Measurements from ENCODE around the gene RASSF9.

Gene RASSF9

DNA sequence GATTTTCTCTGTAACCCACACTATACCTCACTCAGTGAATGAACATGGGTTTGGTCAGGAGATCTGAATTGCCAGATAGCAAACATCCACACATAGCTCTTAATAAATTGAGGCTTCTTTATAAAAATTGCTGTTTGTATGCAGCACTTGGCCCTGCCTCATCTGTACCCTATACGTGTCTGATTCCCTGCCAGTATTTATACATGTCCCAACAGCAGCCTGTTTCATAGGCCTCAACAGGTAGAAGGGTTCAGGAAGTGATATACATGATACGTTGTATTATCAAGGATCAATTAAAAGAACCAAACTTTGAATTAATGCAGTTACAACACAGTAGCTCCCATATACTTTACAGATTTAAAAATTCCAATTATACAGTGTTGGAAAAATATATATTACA lies 32.3 kb downstream of the RASSF9 start:
- Mint-ChIP-seq H3K27ac (no peak overlapping the region), H3K36me3 (no peaks in the 10 kb centered on the region), H3K4me3 (no peak overlapping the region), H3K9me3 (no peaks in the 10 kb centered on the region), H3K4me1 (no peaks in the 10 kb centered on the region), H3K27me3 (no peaks in the 10 kb centered on the region)
- no peak for DNase-seq
- CTCF ChIA-PET, result no interaction called here

DNA sequence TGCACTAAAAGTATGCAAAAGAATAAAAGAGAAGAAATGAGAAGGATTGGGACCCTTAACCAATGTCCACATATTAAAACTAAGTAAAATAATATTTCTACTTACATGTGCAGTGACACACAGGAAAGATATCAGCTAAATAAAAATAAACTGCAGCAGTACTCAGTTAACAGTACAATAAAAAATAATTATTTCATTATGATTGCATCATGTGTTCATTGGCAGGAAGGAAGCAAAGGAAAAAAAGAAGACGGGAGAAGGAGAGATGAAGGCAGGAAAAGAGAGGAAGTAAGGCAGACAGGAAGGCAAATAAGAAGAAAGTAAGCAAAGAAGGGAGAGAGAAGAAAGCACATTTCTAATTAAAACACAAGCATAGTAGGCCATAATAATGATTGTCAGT lies 33.0 kb downstream of the RASSF9 start:
- CTCF ChIA-PET, result no interaction called here
- H3K9me3 Mint-ChIP-seq, result no peaks in the 10 kb centered on the region
- DNase-seq, result no peak
- H3K4me3 Mint-ChIP-seq, result no peak overlapping the region
- no peaks in the 10 kb centered on the region for H3K4me1 Mint-ChIP-seq
- no peak overlapping the region for H3K27ac Mint-ChIP-seq
- H3K36me3 Mint-ChIP-seq, result no peaks in the 10 kb centered on the region
- no peaks in the 10 kb centered on the region for H3K27me3 Mint-ChIP-seq

DNA sequence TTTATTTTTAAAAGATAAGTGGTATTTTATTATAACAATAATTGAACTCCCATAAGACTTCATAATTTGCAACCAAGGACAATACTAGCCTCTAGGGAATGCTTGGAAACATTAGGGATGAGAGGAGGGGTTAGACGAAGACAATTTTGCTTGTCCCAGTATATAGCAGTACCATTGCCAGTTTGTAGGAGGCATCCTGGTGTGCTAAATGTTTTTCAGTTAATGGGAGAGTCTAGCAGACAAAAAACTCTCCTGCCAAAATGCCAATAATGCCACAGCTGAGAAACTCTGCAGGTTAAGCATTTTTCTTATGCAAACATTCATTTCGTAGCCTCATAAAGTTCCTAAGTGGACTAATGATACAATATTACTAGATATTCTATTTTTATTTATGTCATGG lies 38.1 kb downstream of the RASSF9 start:
- DNase-seq, result no peak
- Mint-ChIP-seq H3K9me3 (no peaks in the 10 kb centered on the region), H3K27me3 (no peaks in the 10 kb centered on the region), H3K4me1 (no peaks in the 10 kb centered on the region), H3K27ac (no peak overlapping the region), H3K36me3 (no peaks in the 10 kb centered on the region), H3K4me3 (no peak overlapping the region)
- CTCF ChIA-PET, result no interaction called here

DNA sequence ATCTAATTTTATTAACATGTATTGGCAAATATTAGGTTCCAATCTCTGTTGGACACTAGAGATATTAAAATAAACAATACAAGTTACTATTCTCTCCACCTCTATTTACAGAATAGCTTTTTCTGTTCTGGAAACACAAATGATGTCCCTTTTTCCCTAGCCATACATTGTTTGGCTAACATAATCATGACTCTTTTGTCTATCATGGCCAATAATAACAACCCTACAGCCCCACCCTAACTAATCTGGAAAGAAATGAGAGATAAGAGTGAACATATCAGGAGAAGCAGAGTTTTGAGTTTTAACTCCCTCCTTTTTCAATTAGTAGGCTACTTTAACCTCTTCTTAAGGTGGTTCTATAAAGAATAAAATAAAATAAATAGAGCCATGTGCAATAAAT lies 40.2 kb downstream of the RASSF9 start:
- Mint-ChIP-seq H3K27ac (no peak overlapping the region), H3K9me3 (no peaks in the 10 kb centered on the region), H3K4me3 (no peak overlapping the region), H3K36me3 (no peaks in the 10 kb centered on the region), H3K27me3 (no peaks in the 10 kb centered on the region), H3K4me1 (no peaks in the 10 kb centered on the region)
- no peak for DNase-seq
- CTCF ChIA-PET, result no interaction called here

DNA sequence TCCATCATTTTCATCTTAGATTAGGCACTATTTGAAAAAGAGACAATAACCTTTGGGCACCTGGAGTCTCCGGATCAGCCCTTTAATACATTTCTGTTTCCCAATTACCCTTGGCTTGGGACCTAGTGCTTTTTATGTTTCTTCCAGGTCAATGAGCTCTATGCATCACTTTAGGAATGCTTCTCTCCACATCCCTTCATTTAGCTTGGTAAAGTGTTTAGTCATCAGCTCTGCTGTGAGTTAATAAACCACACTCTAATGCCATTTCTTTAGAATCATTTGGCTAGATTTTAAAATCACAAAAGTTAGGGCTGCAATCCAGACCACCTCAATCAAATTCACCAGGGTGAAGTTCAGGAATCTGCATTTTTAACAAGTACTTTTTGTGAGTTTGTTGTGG lies 41.7 kb downstream of the RASSF9 start:
- CTCF ChIA-PET, result no interaction called here
- DNase-seq, result no peak
- no peaks in the 10 kb centered on the region for H3K4me1 Mint-ChIP-seq
- H3K9me3 Mint-ChIP-seq, result no peaks in the 10 kb centered on the region
- H3K4me3 Mint-ChIP-seq, result no peak overlapping the region
- no peak overlapping the region for H3K27ac Mint-ChIP-seq
- H3K36me3 Mint-ChIP-seq, result no peaks in the 10 kb centered on the region
- H3K27me3 Mint-ChIP-seq, result no peaks in the 10 kb centered on the region

DNA sequence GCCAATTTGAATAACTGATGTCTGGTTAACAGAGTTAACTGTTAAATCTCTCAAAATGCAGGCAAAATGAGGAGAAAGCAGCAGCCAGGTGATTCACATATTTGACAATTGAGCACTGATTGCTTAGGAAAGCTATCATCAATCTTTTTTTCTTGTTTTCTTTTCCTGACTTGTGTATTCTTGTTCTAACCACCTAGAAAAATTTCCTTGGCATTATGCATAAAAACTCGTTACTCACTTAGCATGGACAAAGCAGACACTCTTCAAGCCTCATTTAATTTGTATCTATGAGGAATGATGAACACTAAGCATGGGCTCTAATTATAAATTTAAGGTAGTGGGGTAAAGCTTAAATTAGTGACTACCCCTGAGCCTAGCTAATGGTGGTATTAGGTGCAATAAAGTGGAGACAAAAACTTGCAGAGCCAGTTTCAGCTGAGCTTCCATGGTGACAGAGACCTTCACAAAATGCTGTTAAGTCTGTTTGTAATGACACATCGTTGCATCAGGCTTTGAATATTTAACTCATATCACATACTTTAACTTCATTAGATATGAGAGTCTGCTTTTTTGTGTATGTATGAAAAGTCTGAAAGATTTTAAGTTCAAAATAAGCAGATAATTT lies 52.0 kb downstream of the RASSF9 start:
- no peak for DNase-seq
- Mint-ChIP-seq H3K4me3 (no peak overlapping the region), H3K36me3 (no peaks in the 10 kb centered on the region)

DNA sequence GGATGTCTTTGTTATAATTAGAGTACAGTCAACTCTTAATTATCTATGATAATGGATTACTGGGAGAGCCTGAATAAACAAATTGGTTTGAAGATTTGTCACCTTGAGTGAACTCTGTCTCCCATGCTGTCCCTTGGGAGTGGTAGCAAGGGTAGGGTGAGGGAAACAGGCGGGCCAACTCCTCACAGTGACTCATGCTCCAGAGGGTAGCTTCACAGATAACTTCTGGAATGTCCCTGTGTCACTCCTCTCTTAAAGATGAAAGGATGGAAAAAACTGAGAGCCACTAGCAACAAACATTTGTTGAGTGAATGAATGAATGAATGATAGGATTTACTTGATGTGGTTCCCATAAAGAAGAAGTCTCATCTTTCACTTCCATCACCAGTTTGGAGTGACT lies 53.5 kb downstream of the RASSF9 start:
- no peaks in the 10 kb centered on the region for H3K27me3 Mint-ChIP-seq

More for the DNA sequence above, 52.0 kb downstream of the RASSF9 start:
- no peak overlapping the region for H3K27ac Mint-ChIP-seq
- H3K9me3 Mint-ChIP-seq, result peaks cover 2% of the 10 kb centered on the region
- CTCF ChIA-PET, result no interaction called here
- H3K27me3 Mint-ChIP-seq, result no peaks in the 10 kb centered on the region
- H3K4me1 Mint-ChIP-seq, result no peaks in the 10 kb centered on the region

DNA sequence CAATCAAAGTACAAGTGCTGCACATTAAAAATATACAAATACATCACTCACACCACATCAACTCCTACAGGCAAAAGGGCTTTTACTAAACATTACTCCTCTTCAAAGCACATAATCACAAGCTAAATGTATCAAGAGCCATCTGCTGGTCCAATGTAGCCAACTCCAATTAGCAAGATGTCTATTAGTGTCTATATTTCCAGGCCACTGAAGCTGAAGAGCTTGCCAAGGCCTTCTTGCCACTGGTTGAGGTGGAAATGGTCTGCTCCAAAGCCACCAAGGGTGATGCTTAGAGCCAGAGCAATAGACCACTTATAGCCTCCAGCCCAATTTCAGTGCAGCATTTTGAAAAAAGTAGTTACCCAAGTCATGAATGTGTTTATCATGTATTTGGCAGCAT lies 54.4 kb downstream of the RASSF9 start:
- H3K27me3 Mint-ChIP-seq, result no peaks in the 10 kb centered on the region
- no peak overlapping the region for H3K27ac Mint-ChIP-seq
- H3K4me1 Mint-ChIP-seq, result no peaks in the 10 kb centered on the region
- H3K4me3 Mint-ChIP-seq, result no peak overlapping the region
- no peaks in the 10 kb centered on the region for H3K36me3 Mint-ChIP-seq
- H3K9me3 Mint-ChIP-seq, result no peaks in the 10 kb centered on the region
- no peak for DNase-seq
- CTCF ChIA-PET, result no interaction called here

More for the DNA sequence above, 53.5 kb downstream of the RASSF9 start:
- Mint-ChIP-seq H3K36me3 (no peaks in the 10 kb centered on the region), H3K9me3 (peaks cover 2% of the 10 kb centered on the region), H3K27ac (no peak overlapping the region), H3K4me1 (no peaks in the 10 kb centered on the region), H3K4me3 (no peak overlapping the region)
- DNase-seq, result no peak
- CTCF ChIA-PET, result no interaction called here

DNA sequence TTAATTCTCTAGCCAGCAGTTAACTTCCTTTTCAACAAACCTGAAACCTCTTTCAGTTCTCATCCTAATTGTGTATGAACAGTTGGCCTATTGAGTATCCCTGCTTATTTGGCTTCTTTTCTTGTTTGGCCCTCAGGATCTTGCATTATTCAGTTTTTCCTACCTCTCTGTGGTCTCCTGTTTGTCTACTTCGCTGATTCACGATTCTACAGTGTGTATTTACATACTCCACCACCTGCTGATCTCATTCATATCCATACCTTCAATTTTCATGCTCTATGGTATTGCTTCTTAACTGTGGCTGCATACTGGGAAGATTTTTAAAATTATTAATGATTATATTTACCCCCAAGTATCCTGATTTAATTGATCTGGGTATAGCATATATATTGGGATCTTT lies 56.4 kb downstream of the RASSF9 start:
- no peak for DNase-seq
- no peak overlapping the region for H3K27ac Mint-ChIP-seq
- H3K4me3 Mint-ChIP-seq, result no peak overlapping the region
- no peaks in the 10 kb centered on the region for H3K36me3 Mint-ChIP-seq
- CTCF ChIA-PET, result no interaction called here
- H3K4me1 Mint-ChIP-seq, result no peaks in the 10 kb centered on the region
- no peaks in the 10 kb centered on the region for H3K27me3 Mint-ChIP-seq
- H3K9me3 Mint-ChIP-seq, result no peaks in the 10 kb centered on the region

DNA sequence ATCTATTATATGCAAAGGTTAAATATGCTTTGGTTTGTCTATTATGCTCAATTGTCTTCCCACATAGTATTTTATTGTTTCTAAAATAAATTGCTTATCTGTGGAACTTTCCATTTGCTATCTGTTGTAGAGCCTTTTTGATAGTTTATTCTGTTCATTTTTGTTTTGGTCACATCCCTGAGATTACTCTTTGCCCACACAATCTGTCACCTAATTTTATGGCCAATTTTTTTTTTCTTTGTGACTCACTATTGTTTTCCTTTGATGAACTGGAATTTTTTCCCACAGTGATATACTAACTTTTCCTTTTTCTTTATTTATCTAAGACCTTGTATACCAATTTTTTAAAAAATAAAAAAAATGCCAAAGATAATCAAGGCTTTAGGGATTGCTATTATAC lies 61.1 kb downstream of the RASSF9 start:
- CTCF ChIA-PET, result no interaction called here
- H3K36me3 Mint-ChIP-seq, result no peaks in the 10 kb centered on the region
- no peak overlapping the region for H3K27ac Mint-ChIP-seq
- H3K27me3 Mint-ChIP-seq, result no peaks in the 10 kb centered on the region
- no peaks in the 10 kb centered on the region for H3K9me3 Mint-ChIP-seq
- H3K4me3 Mint-ChIP-seq, result no peak overlapping the region
- no peak for DNase-seq
- no peaks in the 10 kb centered on the region for H3K4me1 Mint-ChIP-seq

DNA sequence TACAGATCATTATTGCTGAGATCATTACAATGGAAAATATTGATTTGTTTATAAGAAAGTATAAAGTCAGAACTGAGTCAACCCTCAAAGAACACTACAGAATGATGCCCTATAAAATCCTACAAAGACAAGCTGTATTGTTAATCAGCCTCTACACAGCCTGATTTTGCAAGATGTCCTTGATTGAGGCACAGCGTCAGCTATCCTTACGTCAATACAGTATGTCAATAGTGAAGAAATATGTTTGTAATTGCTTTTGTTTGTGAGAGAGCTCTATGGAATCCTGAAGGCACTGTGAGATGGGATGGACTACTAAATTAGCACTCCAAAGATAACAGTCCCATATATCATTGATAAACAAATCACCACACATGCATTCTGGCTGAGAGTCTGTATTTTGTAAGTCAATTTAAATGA lies 70.7 kb downstream of the RASSF9 start:
- Mint-ChIP-seq H3K27me3 (no peaks in the 10 kb centered on the region), H3K36me3 (no peaks in the 10 kb centered on the region), H3K9me3 (no peaks in the 10 kb centered on the region), H3K4me1 (no peaks in the 10 kb centered on the region), H3K4me3 (no peak overlapping the region), H3K27ac (no peak overlapping the region)
- CTCF ChIA-PET, result no interaction called here
- no peak for DNase-seq

DNA sequence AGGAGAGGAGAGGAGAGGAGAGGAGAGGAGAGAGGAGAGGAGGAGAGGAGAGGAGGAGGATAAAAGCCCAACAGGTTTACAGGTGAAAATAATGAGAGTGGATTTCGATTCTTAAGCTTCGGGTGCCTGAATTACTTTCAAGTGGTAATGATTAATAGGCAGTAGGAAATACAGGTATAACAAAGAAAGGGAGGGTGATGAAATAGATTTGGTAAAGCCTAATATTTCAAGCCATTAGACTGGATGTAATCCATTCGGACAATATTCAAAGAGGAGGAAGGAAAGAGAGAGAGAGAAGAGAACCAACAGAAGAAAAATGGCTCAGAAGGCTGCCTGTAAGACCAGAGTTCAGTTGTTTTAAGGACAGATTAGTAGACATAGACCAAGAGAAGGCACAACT lies 76.6 kb downstream of the RASSF9 start:
- no peaks in the 10 kb centered on the region for H3K9me3 Mint-ChIP-seq
- DNase-seq, result no peak
- no peaks in the 10 kb centered on the region for H3K36me3 Mint-ChIP-seq
- H3K27ac Mint-ChIP-seq, result no peak overlapping the region
- no peak overlapping the region for H3K4me3 Mint-ChIP-seq
- CTCF ChIA-PET, result no interaction called here
- H3K27me3 Mint-ChIP-seq, result no peaks in the 10 kb centered on the region
- H3K4me1 Mint-ChIP-seq, result no peaks in the 10 kb centered on the region

DNA sequence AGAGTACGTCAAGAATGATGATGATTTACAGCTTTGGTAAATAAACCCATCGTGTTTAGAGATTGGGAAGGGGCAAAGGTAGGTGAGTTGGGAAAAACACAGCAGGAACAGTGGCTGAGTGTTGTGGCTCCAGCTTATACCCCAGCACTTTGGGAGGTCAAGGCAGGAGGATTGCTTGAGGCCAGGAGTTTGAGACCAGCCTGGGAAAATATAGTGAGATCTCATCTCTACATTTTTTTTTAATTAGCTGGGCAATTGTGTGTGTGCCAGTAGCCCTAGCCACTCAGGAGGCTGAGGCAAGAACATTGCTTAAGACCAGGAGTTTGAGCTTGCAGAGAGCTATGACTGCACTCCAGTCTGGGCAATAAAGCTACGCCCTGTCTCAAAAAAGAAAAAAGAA lies 77.1 kb downstream of the RASSF9 start:
- Mint-ChIP-seq H3K9me3 (no peaks in the 10 kb centered on the region), H3K36me3 (no peaks in the 10 kb centered on the region), H3K4me3 (no peak overlapping the region), H3K4me1 (no peaks in the 10 kb centered on the region), H3K27ac (no peak overlapping the region), H3K27me3 (no peaks in the 10 kb centered on the region)
- DNase-seq, result no peak
- CTCF ChIA-PET, result no interaction called here

DNA sequence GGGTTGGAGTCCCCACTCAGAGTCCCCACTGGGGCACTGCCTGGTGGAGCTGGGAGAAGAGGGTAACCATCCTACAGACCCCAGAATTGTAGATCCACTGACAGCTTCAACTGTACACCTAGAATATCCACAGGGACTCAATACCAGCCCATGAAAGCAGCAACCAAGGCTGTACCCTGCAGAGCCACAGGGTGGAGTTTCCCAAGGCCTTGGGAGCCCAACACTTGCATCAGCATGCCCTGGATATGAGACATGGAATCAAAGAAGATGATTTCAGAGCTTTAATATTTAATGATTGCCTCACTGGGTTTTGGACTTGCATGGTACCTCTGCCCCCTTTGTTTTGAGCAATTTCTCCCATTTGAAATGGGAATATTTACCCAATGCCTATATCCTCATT lies 80.4 kb downstream of the RASSF9 start:
- no peaks in the 10 kb centered on the region for H3K9me3 Mint-ChIP-seq
- H3K27me3 Mint-ChIP-seq, result no peaks in the 10 kb centered on the region
- H3K27ac Mint-ChIP-seq, result no peak overlapping the region
- no peak overlapping the region for H3K4me3 Mint-ChIP-seq
- H3K36me3 Mint-ChIP-seq, result no peaks in the 10 kb centered on the region
- no peaks in the 10 kb centered on the region for H3K4me1 Mint-ChIP-seq
- DNase-seq, result no peak
- CTCF ChIA-PET, result no interaction called here

All from activated naive CD4-positive, alpha-beta T cell treated with anti-CD3 and anti-CD28 coated beads, Interleukin-2, amount 10 ng/mL, durations not matched to agents 7 days and 5 days (primary cell).